GM18951 (cell line): ENCODE data around the gene BTAF1.

Source experiments
- POLR2A ChIP-seq: IDR thresholded peaks from 4 replicates; pipeline ENCODE4 v1.6.1; 2011; ENCODE audit warnings: mild to moderate bottlenecking; ENCODE audit not compliant: insufficient read length, insufficient read depth; ENCODE audit errors: extremely low read depth
- in situ Hi-C: fragments of 300-500 bp; cut with MboI; formaldehyde crosslinking; loops from one replicate; pipeline ENCODE4 v1.12.0; 2022; ENCODE audit warnings: low sequenced_read_pairs, mixed read lengths, inconsistent platforms; ENCODE audit not compliant: unreplicated experiment

The BTAF1 gene

DNA sequence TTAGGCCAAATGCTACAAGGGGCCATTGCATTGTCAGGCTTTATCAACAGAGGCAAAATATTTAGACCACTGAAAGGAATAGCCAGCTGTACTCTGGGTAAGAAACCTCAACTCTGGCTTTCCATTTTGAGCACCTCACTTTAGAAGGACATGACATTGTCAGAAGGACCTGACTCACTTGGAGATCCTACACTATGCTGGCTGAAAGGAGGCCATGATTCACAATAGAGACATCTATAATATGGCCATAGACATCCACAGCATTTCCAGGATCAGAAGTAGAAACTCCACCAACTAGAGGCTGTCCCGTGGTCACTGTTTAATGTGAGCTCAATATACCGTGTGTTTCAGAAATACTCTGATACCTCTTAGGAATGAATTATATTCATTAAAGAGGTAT is 140.9 kb downstream of the BTAF1 start:
- in situ Hi-C loops, result no loop called here
- TF ChIP-seq POLR2A, result no peak

DNA sequence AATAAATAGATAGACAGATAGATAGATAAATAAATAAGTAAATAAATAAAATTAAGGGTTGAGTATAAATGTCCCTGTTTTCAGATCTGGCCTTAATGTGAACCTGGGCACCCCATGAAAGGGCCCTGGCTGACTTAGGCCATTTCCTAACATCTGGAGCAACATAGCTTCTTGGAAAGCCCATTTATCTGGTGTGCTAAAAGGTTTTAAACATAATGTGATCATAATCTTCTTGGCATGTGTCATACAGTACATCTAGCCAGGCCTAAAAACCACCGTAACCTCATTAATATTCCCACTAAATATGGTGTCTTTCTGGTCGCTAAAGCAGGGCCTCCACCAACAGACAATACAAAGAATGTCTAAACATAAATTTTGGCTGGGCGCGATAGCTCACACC is 142.8 kb downstream of the BTAF1 start:
- in situ Hi-C loops, result no loop called here
- TF ChIP-seq POLR2A, result no peak

DNA sequence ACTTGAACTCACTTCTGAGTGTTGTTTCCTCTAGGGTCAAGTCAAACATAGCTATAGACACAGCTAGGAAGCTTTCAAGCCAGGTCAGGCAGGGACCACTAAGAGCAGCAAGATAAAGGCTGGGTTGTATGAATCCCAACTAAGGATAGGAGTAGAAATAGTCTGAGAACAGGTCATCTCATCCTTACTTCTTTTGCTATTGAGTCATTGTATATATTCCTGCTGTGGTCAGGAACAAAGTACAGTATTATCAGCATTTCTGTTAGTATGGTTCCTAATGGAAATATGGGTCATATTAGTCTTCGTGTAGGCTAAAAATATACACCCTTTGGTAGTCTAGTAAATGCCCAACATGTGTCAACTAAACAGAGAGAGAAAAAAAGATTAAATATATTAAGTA is 145.3 kb downstream of the BTAF1 start:
- TF ChIP-seq POLR2A, result no peak
- in situ Hi-C loops, result no loop called here

DNA sequence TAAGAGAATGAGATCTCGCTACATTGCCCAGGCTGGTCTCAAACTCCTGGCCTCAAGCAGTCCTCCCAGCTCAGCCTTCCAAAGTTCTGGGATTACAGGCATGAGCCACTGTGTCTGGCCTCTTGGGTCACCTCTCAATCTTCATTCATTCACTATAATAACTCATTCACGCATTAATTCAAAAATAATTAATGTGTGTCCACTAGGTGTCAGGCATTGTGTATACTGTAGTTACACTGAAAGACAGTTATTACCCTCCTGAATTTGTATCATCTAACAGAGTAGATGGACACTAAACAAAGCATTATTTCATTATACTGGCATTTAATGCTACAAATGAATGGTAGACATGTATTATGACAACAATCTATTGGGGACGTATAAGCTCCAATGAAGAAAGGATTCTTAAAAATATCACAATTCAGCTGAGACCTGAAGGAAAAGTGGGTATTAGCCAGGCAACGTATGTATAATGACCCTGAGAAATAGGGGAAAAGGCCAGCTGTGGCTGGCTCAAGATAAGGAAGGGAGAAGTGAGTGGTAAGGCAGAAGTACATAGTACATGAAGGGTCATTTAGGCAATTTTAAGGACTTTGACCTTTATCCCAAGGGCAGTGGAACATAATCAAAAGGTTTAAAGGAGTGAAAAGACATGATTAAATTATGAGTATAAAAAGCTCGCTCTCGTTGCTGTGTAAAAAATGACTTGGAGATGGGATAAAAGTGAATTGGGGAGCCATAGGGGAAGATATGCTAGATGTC is 150.7 kb downstream of the BTAF1 start:
- in situ Hi-C loops, result no loop called here
- no peak for TF ChIP-seq POLR2A

DNA sequence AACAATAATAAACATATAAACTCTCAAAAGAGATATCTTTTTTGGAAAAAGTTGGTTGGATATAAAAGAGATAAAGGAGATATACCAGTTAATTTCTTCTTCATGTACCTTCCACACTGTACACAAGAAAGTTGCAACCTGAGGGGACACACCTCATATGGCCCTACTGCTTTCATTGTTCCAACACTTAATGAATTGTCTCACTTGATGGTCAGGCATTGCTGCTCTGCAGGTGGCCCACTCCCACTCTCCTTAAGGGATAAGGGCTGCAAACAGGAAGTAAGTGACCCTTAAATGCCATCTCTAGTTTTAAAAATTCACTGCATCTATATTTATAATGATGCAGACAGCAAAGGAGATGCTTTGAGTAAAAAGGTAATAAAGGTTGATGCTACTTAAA is 152.3 kb downstream of the BTAF1 start:
- no peak for TF ChIP-seq POLR2A
- in situ Hi-C loops, result no loop called here

DNA sequence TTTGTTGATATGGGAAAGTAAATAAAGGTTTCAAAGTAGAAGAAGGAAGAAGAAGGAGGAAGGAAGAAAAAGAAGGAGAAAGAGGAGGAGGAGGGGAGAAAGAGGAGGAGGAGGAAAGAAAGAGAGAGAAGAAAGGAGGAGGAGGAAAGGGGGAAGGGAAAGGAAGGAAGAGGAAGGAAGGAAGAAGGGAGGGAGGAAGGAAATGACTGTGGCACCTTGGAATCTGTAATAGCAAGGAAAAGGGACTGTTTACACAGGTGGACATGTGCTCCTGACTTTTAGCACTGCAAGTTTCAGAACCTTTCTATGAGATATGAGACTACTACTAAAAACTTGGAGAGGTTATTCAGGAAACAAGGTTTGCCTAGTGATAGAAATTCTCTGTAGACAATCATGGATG is 153.2 kb downstream of the BTAF1 start:
- no peak for TF ChIP-seq POLR2A
- in situ Hi-C loops, result no loop called here

DNA sequence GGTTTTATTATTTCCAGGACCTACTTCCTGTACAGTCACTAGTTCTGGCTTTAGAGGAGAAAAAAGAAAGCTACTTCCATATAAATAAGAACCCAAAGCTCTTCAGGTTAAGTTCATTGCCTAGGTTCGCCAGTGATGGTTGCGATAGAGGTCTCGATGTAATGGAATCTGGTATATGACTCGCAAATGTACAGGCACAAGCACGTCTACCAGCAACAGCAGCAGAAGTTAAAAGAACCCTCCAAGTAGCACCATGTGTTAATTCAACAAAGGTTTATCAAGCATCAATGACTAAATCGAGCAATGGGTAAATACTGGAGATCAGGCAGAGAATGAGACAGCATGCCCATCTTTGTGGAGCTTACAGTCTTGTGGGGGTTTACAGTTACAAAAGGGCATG is 155.4 kb downstream of the BTAF1 start:
- in situ Hi-C loops, result no loop called here
- TF ChIP-seq POLR2A, result no peak
